ENCODE measurements around the gene SYMPK. TPM values are rescaled to one million over a fixed set of nuclear protein-coding genes. Genes with fewer than 3 reads are reported as not detected.
"Not testable (repeated sequence)": the region's sequence is repeated elsewhere in the genome, so short reads cannot be mapped to it uniquely, and the experiment has no call there.

Gene SYMPK
- total RNA-seq, 1 experiment from 2014 or later, result 86.2 TPM

DNA sequence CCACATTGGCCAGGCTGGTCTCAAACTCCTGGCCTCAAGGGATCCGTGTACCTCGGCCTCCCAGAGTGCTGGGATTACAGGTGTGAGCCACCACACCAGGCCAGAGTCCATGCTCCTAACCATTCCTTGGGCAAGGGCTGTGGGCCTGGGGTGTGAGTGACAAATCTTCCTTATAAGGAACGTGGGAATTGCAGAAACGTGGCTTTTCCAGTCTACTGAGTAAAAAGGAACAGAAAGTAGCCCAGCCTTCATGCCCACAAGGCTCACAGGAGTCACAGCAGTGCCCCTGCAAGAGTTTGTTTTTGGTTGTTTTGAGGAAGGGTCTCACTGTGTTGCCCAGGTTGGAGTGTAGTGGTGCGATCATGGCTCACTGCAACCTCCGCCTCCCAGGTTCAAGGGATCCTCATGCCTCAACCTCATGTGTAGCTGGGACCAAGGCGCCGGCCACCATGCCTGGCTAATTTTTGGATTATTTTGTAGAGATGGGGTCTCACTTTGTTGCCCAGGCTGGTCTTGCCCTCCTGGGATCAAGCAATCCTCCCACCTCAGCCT is 34.4 kb upstream of the SYMPK start:
- CTCF ChIA-PET, result no interaction called here
- intact Hi-C loops (cut with micrococcal nuclease), result no loop called here
- BruUV-seq (replicated peaks), result no TSS peak

GRCh38 chr19:45895983-45896599 is 33.1 kb upstream of the SYMPK start:
- H3K27ac Mint-ChIP-seq (ENCODE audit: low read depth, unreplicated experiment); DNase-seq (ENCODE audit: unreplicated experiment); H3K27me3 Mint-ChIP-seq (ENCODE audit: insufficient read depth, unreplicated experiment); H3K9me3 Mint-ChIP-seq (ENCODE audit: unreplicated experiment); POLR2A ChIA-PET; H3K4me1 Mint-ChIP-seq (ENCODE audit: insufficient read depth, unreplicated experiment); CTCF ChIA-PET; BruUV-seq (replicated peaks); H3K4me3 Mint-ChIP-seq (ENCODE audit: unreplicated experiment); intact Hi-C loops (cut with micrococcal nuclease): not testable (repeated sequence)
- H3K36me3 Mint-ChIP-seq (ENCODE audit: insufficient read depth, unreplicated experiment), result peaks cover 59% of the 10 kb centered on the region

More for the DNA sequence above, 34.4 kb upstream of the SYMPK start:
- Mint-ChIP-seq H3K36me3 (ENCODE audit: insufficient read depth, unreplicated experiment) (peaks cover 59% of the 10 kb centered on the region), H3K4me1 (ENCODE audit: insufficient read depth, unreplicated experiment) (peaks cover 6% of the 10 kb centered on the region), H3K4me3 (ENCODE audit: unreplicated experiment) (no peak overlapping the region), H3K27ac (ENCODE audit: low read depth, unreplicated experiment) (no peak overlapping the region), H3K9me3 (ENCODE audit: unreplicated experiment) (no peaks in the 10 kb centered on the region), H3K27me3 (ENCODE audit: insufficient read depth, unreplicated experiment) (no peaks in the 10 kb centered on the region)
- TF ChIP-seq CTCF (IDR thresholded peaks at IDR 0.05; ENCODE audit: unreplicated experiment), result no peak
- POLR2A ChIA-PET, result no interaction called here
- DNase-seq (ENCODE audit: unreplicated experiment), result no peak

DNA sequence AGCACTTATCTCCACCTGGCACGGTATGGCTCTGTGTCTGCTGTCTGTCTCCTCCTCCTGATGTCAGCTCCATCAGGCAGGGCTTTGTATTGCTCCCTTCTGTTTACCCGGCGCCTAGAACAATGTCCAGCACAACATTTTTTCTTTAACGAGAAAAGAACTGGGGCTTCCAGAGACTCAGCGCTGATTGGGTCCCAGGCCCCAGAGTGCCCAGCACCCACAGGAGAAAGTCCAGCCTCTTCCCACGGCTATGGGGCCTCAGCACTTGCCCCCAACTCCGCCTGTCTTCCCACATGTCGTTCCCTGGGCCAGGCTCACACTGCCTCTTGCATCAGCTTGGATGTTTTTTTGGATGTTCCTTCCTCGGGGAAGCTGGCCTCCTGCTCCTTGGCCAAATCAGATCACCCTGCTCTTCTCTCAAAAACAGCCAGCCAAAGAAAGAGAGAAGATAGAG is 32.6 kb upstream of the SYMPK start:
- Mint-ChIP-seq H3K9me3 (ENCODE audit: unreplicated experiment) (no peaks in the 10 kb centered on the region), H3K27me3 (ENCODE audit: insufficient read depth, unreplicated experiment) (no peaks in the 10 kb centered on the region), H3K4me1 (ENCODE audit: insufficient read depth, unreplicated experiment) (peaks cover 6% of the 10 kb centered on the region), H3K4me3 (ENCODE audit: unreplicated experiment) (no peak overlapping the region), H3K27ac (ENCODE audit: low read depth, unreplicated experiment) (no peak overlapping the region), H3K36me3 (ENCODE audit: insufficient read depth, unreplicated experiment) (peaks cover 53% of the 10 kb centered on the region)
- CTCF ChIA-PET, result interaction anchor here (2.3 kb wide), 1 partner anchor 12 kb away, joined by 9 read pairs; no protein-coding TSS in a partner anchor
- intact Hi-C loops (cut with micrococcal nuclease), result no loop called here
- POLR2A ChIA-PET, result interaction anchor here (0.8 kb wide), 1 partner anchor 9 kb away, joined by 5 read pairs; the partner anchor contains the start of gene IRF2BP1
- DNase-seq (ENCODE audit: unreplicated experiment), result no peak
- TF ChIP-seq CTCF (IDR thresholded peaks at IDR 0.05; ENCODE audit: unreplicated experiment), result no peak
- BruUV-seq (replicated peaks), result no TSS peak

DNA sequence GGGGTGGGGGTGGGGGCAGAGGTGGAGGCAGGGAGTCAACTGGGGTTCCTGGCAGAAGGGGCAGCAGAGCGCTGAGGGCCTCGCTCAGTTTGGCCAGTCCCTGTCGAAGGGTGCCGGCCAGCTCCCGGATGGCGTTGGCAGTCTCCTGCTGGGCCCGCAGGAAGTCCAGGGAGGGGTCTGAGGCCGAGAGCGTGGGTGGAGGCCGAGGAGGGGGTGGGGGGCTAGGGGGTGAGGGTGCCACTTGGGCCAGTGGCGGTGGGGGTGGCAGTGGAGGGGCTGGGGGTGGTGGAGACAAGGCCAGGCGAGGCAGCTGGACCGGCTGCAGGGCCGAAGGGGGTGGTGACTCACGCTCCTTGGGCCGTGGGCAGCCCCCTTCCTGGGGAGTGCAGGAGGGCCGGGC is 27.9 kb upstream of the SYMPK start:
- TF ChIP-seq CTCF (IDR thresholded peaks at IDR 0.05; ENCODE audit: unreplicated experiment), result no peak
- CTCF ChIA-PET, result interaction anchor here (1.7 kb wide), 1 partner anchor 11 kb away, joined by 8 read pairs; the partner anchor contains the start of gene MYPOP
- H3K27ac Mint-ChIP-seq (ENCODE audit: low read depth, unreplicated experiment), result no peak overlapping the region
- BruUV-seq (replicated peaks), result no TSS peak
- peaks cover 3% of the 10 kb centered on the region for H3K4me1 Mint-ChIP-seq (ENCODE audit: insufficient read depth, unreplicated experiment)
- DNase-seq (ENCODE audit: unreplicated experiment), result no peak
- no peaks in the 10 kb centered on the region for H3K27me3 Mint-ChIP-seq (ENCODE audit: insufficient read depth, unreplicated experiment)
- H3K36me3 Mint-ChIP-seq (ENCODE audit: insufficient read depth, unreplicated experiment), result peaks cover 25% of the 10 kb centered on the region
- intact Hi-C loops (cut with micrococcal nuclease), result no loop called here
- POLR2A ChIA-PET, result interaction anchor here (0.6 kb wide), 1 partner anchor 410 kb away, joined by 3 read pairs; no protein-coding TSS in a partner anchor
- H3K9me3 Mint-ChIP-seq (ENCODE audit: unreplicated experiment), result no peaks in the 10 kb centered on the region
- no peak overlapping the region for H3K4me3 Mint-ChIP-seq (ENCODE audit: unreplicated experiment)

All from MCF 10A (cell line).